Breast epithelium (tissue), 4 donors: ENCODE measurements around the gene TNFSF13B. TPM values are rescaled to one million over a fixed set of nuclear protein-coding genes. Genes with fewer than 3 reads are reported as not detected.

Source experiments
- DNase-seq, 2 donors: peaks; one replicate each; pipeline ENCODE4 v3.0.0-alpha.2; 2019; ENCODE audit warnings: low spot score in 2 of 2
- H3K27ac ChIP-seq, 2 donors: fragments of 200-600 bp; sonication (generic) in 1 of 2; one replicate each; pipeline ENCODE4 v1.5.1; 2016 to 2019; ENCODE audit warnings: mild to moderate bottlenecking in 1 of 2
- H3K27me3 ChIP-seq, 2 donors: fragments of 200-600 bp; sonication (generic) in 1 of 2; one replicate each; pipeline versions ENCODE4 v1.5.1 to v1.6.0; 2017 to 2019; ENCODE audit warnings: control low read depth in 1 of 2, mild to moderate bottlenecking in 1 of 2
- H3K36me3 ChIP-seq: fragments of 200-600 bp; one replicate; pipeline ENCODE4 v1.5.1; 2019
- H3K4me1 ChIP-seq, 2 donors: fragments of 200-600 bp; sonication (generic); one replicate each; pipeline ENCODE4 v1.5.1; 2016 to 2019; ENCODE audit warnings: control low read depth in 1 of 2
- H3K4me3 ChIP-seq, 3 donors: fragments of 200-600 bp; sonication (generic); 1 replicate in 2 of 3; 2 replicates in 1 of 3; pipeline ENCODE4 v1.5.1; 2016 to 2019; ENCODE audit warnings: mild to moderate bottlenecking in 3 of 3, moderate library complexity in 2 of 3
- H3K9me3 ChIP-seq, 2 donors: fragments of 200-600 bp; sonication (generic) in 1 of 2; one replicate each; pipeline ENCODE4 v1.5.1; 2016 to 2019; ENCODE audit warnings: control low read depth in 1 of 2
- POLR2A ChIP-seq: fragments of 450-650 bp; IDR thresholded peaks from one replicate; pipeline ENCODE4 v1.6.1; 2016; ENCODE audit warnings: antibody characterized with exemption, mild to moderate bottlenecking, moderate library complexity
- POLR2AphosphoS5 ChIP-seq, 3 donors: sonication (generic); formaldehyde crosslinking; IDR thresholded peaks; one replicate each; pipeline ENCODE4 v1.6.1; 2017; ENCODE audit warnings: antibody characterized with exemption in 3 of 3
- intact Hi-C: fragments of 100-400 bp; cut with DNase I; formaldehyde crosslinking; loops from one replicate; pipeline ENCODE4 v1.15.1; 2023; ENCODE audit warnings: low total_unique reads
- total RNA-seq, 3 donors: library from RNA; depleted of rRNA; stranded (reverse); fragments of >200 nt; gene quantifications; one replicate each; pipeline ENCODE4 v1.1.0, GENCODE V29; 2016
- TF ChIP-seq, protein P1 (sequence below), 3 donors: fragments of 450-650 bp; IDR thresholded peaks; one replicate each; pipeline ENCODE4 v1.5.1; 2016 to 2017; ENCODE audit warnings: antibody characterized with exemption in 3 of 3, mild to moderate bottlenecking in 3 of 3, moderate library complexity in 3 of 3

TNFSF13B gene, protein sequence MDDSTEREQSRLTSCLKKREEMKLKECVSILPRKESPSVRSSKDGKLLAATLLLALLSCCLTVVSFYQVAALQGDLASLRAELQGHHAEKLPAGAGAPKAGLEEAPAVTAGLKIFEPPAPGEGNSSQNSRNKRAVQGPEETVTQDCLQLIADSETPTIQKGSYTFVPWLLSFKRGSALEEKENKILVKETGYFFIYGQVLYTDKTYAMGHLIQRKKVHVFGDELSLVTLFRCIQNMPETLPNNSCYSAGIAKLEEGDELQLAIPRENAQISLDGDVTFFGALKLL
- total RNA-seq: 1 to 10 TPM; 3.2 to 4.5 (median 3.9) TPM

DNA sequence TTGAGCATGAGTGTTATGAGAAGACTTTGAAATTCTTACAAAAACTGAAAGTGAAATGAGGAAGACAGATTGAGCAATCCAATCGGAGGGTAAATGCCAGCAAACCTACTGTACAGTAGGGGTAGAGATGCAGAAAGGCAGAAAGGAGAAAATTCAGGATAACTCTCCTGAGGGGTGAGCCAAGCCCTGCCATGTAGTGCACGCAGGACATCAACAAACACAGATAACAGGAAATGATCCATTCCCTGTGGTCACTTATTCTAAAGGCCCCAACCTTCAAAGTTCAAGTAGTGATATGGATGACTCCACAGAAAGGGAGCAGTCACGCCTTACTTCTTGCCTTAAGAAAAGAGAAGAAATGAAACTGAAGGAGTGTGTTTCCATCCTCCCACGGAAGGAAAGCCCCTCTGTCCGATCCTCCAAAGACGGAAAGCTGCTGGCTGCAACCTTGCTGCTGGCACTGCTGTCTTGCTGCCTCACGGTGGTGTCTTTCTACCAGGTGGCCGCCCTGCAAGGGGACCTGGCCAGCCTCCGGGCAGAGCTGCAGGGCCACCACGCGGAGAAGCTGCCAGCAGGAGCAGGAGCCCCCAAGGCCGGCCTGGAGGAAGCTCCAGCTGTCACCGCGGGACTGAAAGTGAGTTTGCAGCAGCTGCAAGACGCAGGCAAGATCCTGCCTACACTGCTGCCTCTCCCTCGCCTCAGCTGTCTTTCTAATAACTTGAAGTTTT, at the start of gene TNFSF13B:
Gene TNFSF13B (plus strand): TSS at position 118 of the 728 bp plus-strand sequence. CDS start 178 bp downstream, at position 296.
- Histone ChIP-seq H3K27ac (peak within 1 kb of the TSS; percentile 14 to 54), H3K27me3 (no peaks in the 10 kb centered on the region), H3K9me3 (no peaks in the 10 kb centered on the region), H3K4me3 (peak within 1 kb of the TSS; percentile 45 to 67 (median 53)), H3K4me1 (no peaks in the 10 kb centered on the region), H3K36me3 (no peaks in the 10 kb centered on the region)
- DNase-seq: no peak
- TF ChIP-seq, protein P1, sequence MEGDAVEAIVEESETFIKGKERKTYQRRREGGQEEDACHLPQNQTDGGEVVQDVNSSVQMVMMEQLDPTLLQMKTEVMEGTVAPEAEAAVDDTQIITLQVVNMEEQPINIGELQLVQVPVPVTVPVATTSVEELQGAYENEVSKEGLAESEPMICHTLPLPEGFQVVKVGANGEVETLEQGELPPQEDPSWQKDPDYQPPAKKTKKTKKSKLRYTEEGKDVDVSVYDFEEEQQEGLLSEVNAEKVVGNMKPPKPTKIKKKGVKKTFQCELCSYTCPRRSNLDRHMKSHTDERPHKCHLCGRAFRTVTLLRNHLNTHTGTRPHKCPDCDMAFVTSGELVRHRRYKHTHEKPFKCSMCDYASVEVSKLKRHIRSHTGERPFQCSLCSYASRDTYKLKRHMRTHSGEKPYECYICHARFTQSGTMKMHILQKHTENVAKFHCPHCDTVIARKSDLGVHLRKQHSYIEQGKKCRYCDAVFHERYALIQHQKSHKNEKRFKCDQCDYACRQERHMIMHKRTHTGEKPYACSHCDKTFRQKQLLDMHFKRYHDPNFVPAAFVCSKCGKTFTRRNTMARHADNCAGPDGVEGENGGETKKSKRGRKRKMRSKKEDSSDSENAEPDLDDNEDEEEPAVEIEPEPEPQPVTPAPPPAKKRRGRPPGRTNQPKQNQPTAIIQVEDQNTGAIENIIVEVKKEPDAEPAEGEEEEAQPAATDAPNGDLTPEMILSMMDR (IDR thresholded peaks at IDR 0.05): no peak
- TF ChIP-seq POLR2AphosphoS5 (IDR thresholded peaks at IDR 0.05) (no peak), POLR2A (no peak)
- intact Hi-C loops: no loop called here

DNA sequence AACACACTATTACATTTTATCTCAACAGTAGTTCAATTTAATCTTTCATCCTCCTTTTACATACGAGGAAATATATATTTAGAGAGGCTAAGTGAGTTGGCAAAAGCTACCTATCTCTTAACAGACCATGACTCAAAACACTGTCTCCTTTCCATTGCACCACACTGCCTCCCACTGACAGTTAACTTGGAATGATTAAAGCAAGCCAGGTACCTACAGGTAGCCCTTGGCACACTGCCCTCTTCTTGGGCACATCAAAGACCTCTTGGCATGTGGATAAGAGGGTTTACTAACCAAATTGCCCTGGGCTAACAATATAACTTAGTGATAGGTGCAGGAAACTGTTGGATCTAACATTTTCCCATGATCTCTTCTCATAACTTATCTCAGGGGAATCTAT, 49.5 kb upstream of the TNFSF13B start:
- no peaks in the 10 kb centered on the region for H3K36me3 ChIP-seq
- peak overlapping the region in 1 of 3 donors; percentile 16 for H3K4me3 ChIP-seq
- no peak overlapping the region for H3K27ac ChIP-seq
- intact Hi-C loops: no loop called here
- H3K27me3 ChIP-seq: no peaks in the 10 kb centered on the region
- peaks cover 0 to 4% of the 10 kb centered on the region in 2 donors for H3K4me1 ChIP-seq
- TF ChIP-seq POLR2A (no peak), POLR2AphosphoS5 (IDR thresholded peaks at IDR 0.05) (no peak)
- TF ChIP-seq, protein P1 (IDR thresholded peaks at IDR 0.05): no peak
- no peak for DNase-seq
- no peaks in the 10 kb centered on the region for H3K9me3 ChIP-seq

DNA sequence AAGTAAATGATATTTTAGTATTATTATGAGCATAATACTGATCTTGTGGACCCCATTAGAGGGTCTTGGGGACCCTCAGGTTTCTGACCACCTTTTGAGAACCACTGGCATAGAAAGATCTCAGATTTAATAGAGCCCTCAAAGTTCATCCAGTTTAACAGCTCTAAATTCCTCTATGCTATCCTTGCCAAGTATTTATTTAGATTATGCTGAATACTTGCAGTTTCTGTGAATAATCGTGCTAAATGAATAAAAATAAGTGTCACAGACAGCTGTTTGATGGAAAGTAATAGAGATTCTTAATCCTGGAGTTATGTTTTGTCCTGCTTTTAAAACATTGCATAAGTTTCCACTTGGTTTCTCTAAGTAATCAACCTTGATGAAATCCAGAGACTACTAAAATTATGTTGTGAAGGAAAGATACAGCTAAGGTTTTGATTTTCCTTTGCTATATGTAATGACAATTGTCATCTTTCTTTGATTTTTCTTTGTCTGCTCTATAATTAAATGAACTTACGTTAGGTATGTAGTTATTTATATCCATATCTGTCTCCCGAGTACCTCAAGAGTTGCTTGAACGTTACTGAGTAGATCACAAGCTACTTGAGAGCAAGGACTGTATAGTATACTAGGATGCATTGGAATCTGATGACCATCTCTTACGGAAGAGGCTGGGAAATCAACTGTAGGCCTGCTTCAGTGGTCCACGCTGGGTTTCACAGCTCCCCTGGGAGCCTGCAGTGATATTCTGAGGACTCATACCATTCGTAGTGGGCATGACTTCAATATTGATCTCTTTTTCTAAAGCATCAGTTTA, 45.6 kb upstream of the TNFSF13B start:
- no peak for DNase-seq
- intact Hi-C loops: no loop called here
- TF ChIP-seq, protein P1 (IDR thresholded peaks at IDR 0.05): no peak
- TF ChIP-seq POLR2A (no peak), POLR2AphosphoS5 (IDR thresholded peaks at IDR 0.05) (no peak)
- no peaks in the 10 kb centered on the region for H3K9me3 ChIP-seq
- H3K36me3 ChIP-seq: no peaks in the 10 kb centered on the region
- H3K4me3 ChIP-seq: no peak overlapping the region
- no peak overlapping the region for H3K27ac ChIP-seq
- no peaks in the 10 kb centered on the region for H3K27me3 ChIP-seq
- H3K4me1 ChIP-seq: peaks cover 0 to 4% of the 10 kb centered on the region in 2 donors

DNA sequence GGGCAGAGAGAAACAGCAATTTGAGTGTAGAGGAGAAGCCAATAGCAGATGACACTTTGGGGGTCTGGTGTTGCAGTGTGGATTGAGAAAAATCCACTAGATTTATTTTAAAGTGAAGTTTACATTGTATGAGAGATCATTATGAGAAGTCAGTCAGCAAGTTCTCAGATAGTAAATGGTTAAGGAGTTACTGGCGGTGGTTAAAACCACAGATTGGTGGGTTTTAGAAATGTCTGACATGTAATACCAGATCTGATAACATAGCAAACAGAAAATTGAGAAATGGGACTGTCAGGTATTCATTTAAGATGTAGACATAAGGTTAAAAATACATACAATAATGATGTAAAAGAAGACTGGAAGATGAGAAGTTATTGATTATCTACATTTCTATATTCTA, 44.1 kb upstream of the TNFSF13B start:
- intact Hi-C loops: no loop called here
- no peaks in the 10 kb centered on the region for H3K4me1 ChIP-seq
- no peak overlapping the region for H3K27ac ChIP-seq
- H3K4me3 ChIP-seq: no peak overlapping the region
- H3K36me3 ChIP-seq: no peaks in the 10 kb centered on the region
- no peaks in the 10 kb centered on the region for H3K9me3 ChIP-seq
- no peak for DNase-seq
- TF ChIP-seq POLR2AphosphoS5 (IDR thresholded peaks at IDR 0.05): no peak
- TF ChIP-seq POLR2A: no peak
- TF ChIP-seq, protein P1 (IDR thresholded peaks at IDR 0.05): no peak
- no peaks in the 10 kb centered on the region for H3K27me3 ChIP-seq
